GM12878 (cell line): ENCODE results near the gene CCR1. TPM values are rescaled to one million over a fixed set of nuclear protein-coding genes. Genes with fewer than 3 reads are reported as not detected.

ENCODE experiments used
- ATF2 ChIP-seq: IDR thresholded peaks from 2 replicates; pipeline ENCODE4 v1.6.1; 2012; ENCODE audit warnings: low read length, inconsistent platforms
- CHD4 ChIP-seq: fragments of 200-600 bp; sonication (generic); IDR thresholded peaks from 2 replicates; pipeline ENCODE4 v1.6.1; 2016; ENCODE audit warnings: mild to moderate bottlenecking
- CREB1 ChIP-seq: IDR thresholded peaks from 2 replicates; pipeline ENCODE4 v1.6.1; 2012; ENCODE audit warnings: low read depth, mild to moderate bottlenecking, inconsistent platforms
- EGR1 ChIP-seq, 2 experiments: IDR thresholded peaks; 1 replicate in 1 of 2; 2 replicates in 1 of 2; pipeline ENCODE4 v1.6.1; 2011 to 2012; ENCODE audit warnings: low read depth in 2 of 2, low read length in 2 of 2, borderline replicate concordance in 1 of 2, mild to moderate bottlenecking in 1 of 2, moderate library complexity in 1 of 2
- ESRRA ChIP-seq: IDR thresholded peaks from 2 replicates; pipeline ENCODE4 v1.6.1; 2012; ENCODE audit warnings: mild to moderate bottlenecking, low read length, improper control_type of control experiment
- EZH2 ChIP-seq: IDR thresholded peaks from 2 replicates; pipeline ENCODE4 v1.6.1; 2012; ENCODE audit warnings: low read depth, mild to moderate bottlenecking, control low read depth, inconsistent platforms, low read length, borderline replicate concordance; ENCODE audit not compliant: control insufficient read depth
- HDAC2 ChIP-seq: fragments of 200-600 bp; sonication (generic); IDR thresholded peaks from 2 replicates; pipeline ENCODE4 v1.6.1; 2017
- NKRF ChIP-seq: fragments of 450-650 bp; conservative IDR thresholded peaks from 2 replicates; pipeline ENCODE4 v1.6.1; 2017; ENCODE audit warnings: mild to moderate bottlenecking, moderate library complexity
- NR2C2 ChIP-seq: IDR thresholded peaks from 2 replicates; pipeline ENCODE4 v1.6.1; 2011; ENCODE audit warnings: borderline replicate concordance, low read depth; ENCODE audit not compliant: control insufficient read depth, insufficient read length
- POLR2A ChIP-seq: IDR thresholded peaks from 2 replicates; pipeline ENCODE4 v1.6.1; 2011; ENCODE audit warnings: low read depth, mild to moderate bottlenecking, low read length
- POU2F2 ChIP-seq: IDR thresholded peaks from 3 replicates; pipeline ENCODE4 v1.6.1; 2011; ENCODE audit warnings: low read depth, mild to moderate bottlenecking, low read length, borderline replicate concordance
- PRDM15 ChIP-seq: fragments of 450-650 bp; formaldehyde crosslinking; IDR thresholded peaks from 2 replicates; pipeline ENCODE4 v1.4.0; 2020; ENCODE audit warnings: mild to moderate bottlenecking, moderate library complexity
- RUNX3 ChIP-seq: IDR thresholded peaks from 2 replicates; pipeline ENCODE4 v1.6.1; 2012; ENCODE audit warnings: low read length, inconsistent platforms
- SREBF2 ChIP-seq: IDR thresholded peaks from 2 replicates; pipeline ENCODE4 v1.6.1; 2012; ENCODE audit warnings: mild to moderate bottlenecking, low read length
- ZBTB40 ChIP-seq: fragments of 450-650 bp; IDR thresholded peaks from 2 replicates; pipeline ENCODE4 v1.6.1; 2016; ENCODE audit warnings: mild to moderate bottlenecking, moderate library complexity, borderline replicate concordance
- polyA plus RNA-seq, 11 experiments: library from polyadenylated mRNA; depleted of rRNA in 4 of 11; unstranded in 6 of 11; stranded (reverse) in 5 of 11; fragments of >200 nt; fragmentation: Nextera tagmentation in 4 of 11; fragmentation: Illumina TruSeq in 1 of 11; extraction: Ambion mirVana in 4 of 11; extraction: Trizol in 1 of 11; gene quantifications; 1 replicate in 1 of 11; 2 replicates in 10 of 11; pipeline versions ENCODE4 v1.2.1 to v1.2.3, GENCODE V29; 2011 to 2016; ENCODE audit warnings: inconsistent platforms in 2 of 11, missing spikeins in 2 of 11, low read depth in 1 of 11
- total RNA-seq, 4 experiments: library from RNA; depleted of rRNA in 3 of 4; stranded (reverse); fragments of >200 nt in 3 of 4; fragmentation: Illumina TruSeq in 1 of 4; extraction: Trizol in 1 of 4; gene quantifications; 2 replicates each; pipeline versions ENCODE4 v1.2.1 to v1.2.3, GENCODE V29; 2013 to 2021
- TF ChIP-seq, protein P1 (sequence below): IDR thresholded peaks from 2 replicates; pipeline ENCODE4 v1.6.1; 2011; ENCODE audit warnings: borderline replicate concordance, low read depth, mild to moderate bottlenecking, moderate library complexity, low read length; ENCODE audit not compliant: insufficient read depth, poor library complexity, severe bottlenecking

The CCR1 gene
- total and polyA plus RNA-seq, 10 of the 15 experiments (the other 5 are each of a cell fraction or from before 2014, with no cell fraction given), result 2.3 to 11.0 (median 7.8) TPM

DNA sequence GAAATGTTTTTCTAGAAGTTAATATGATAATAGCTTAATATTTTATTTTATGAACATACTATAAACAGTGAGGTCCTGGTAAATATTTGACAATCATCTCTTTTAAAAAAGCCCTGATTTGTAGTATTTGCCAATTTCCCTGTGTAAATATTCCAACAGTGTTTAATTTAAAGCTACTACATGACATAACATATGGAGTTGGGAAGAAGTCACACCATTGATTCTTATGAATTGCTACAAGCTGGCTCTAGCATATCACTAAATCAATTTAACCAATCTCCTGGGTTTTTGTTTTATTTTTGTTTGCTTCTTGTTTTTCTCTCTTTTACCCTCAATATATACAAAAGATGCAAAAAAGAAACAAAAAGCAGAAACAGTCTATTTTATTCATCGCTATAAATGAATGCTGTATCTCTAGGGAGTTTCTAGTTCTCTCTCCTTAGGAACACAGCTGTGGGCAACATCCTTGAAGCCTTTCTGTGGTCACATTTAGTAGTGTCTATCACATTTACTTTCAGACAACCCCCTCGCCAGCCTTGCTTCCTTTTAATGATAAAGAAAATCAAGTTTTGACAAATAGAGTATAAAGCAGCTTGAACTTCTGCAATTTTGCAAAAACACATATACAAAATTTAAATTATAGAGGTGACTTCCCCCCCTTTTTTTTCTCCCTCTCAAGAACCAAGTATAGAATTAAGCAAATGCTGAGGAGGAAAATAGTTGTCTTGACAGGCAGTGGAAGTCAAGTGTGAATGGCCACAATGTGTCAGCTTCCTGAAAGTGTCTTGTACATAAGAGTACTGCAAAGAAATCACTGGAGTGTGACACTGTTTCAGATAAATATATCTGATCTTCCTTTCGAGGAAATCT, 21.4 kb downstream of the CCR1 start (continued):
- TF ChIP-seq ZBTB40, result no peak
- TF ChIP-seq POLR2A, result no peak
- TF ChIP-seq ESRRA, result no peak
- TF ChIP-seq ATF2, result no peak; the same call in none of the 2 replicates
- TF ChIP-seq CREB1, result no peak
- TF ChIP-seq RUNX3, result peak; percentile 89
- no peak for TF ChIP-seq EZH2
- TF ChIP-seq PRDM15 (CRISPR knock-in tag), result no peak
- no peak for TF ChIP-seq NKRF
- TF ChIP-seq SREBF2, result no peak
- TF ChIP-seq NR2C2, result no peak
- no peak for TF ChIP-seq EGR1 (IDR thresholded peaks at IDR 0.05; ENCODE audit: borderline replicate concordance in 1 of 2, low read depth in 2 of 2, low read length in 2 of 2)
- TF ChIP-seq HDAC2, result no peak
- TF ChIP-seq POU2F2, result no peak
- no peak for TF ChIP-seq CHD4
- TF ChIP-seq, protein P1, sequence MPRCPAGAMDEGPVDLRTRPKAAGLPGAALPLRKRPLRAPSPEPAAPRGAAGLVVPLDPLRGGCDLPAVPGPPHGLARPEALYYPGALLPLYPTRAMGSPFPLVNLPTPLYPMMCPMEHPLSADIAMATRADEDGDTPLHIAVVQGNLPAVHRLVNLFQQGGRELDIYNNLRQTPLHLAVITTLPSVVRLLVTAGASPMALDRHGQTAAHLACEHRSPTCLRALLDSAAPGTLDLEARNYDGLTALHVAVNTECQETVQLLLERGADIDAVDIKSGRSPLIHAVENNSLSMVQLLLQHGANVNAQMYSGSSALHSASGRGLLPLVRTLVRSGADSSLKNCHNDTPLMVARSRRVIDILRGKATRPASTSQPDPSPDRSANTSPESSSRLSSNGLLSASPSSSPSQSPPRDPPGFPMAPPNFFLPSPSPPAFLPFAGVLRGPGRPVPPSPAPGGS, result no peak
